Endothelial cell of umbilical vein (primary cell): Measurements from ENCODE around the gene CACNA2D3. TPM values are rescaled to one million over a fixed set of nuclear protein-coding genes. Genes with fewer than 3 reads are reported as not detected.

Experiments
- BruUV-seq: library from RNA; stranded (reverse); fragments of 400-500 nt; replicated peaks from 2 replicates; lab custom pipeline; 2021; lab: Mats Ljungman, UMichigan
- CTCF ChIA-PET: fragments of 300-600, 350-600 bp; sonication (Branson Sonifier 250); formaldehyde crosslinking; loops from one replicate; lab custom pipeline; 2021; ENCODE audit warnings: antibody characterized with exemption, inconsistent platforms; lab: Charles Lee
- POLR2A ChIA-PET: fragments of 300-600, 350-600 bp; sonication (Branson Sonifier 250); formaldehyde crosslinking; loops from one replicate; lab custom pipeline; 2021; ENCODE audit warnings: antibody characterized with exemption, inconsistent platforms; lab: Charles Lee
- DNase-seq: peaks from one replicate; pipeline ENCODE4 v3.0.0-alpha.2; 2011; ENCODE audit warnings: low read depth, low spot score
- FAIRE-seq: peaks from 2 replicates; lab custom pipeline; 2011; peaks lifted over from hg19 to GRCh38; lab: Jason Lieb, UNC
- H2AFZ ChIP-seq: 2 replicates; pipeline ENCODE4 v1.6.0; 2012; ENCODE audit warnings: low read depth, low read length, control low read depth, inconsistent platforms
- H3K27ac ChIP-seq: 2 replicates; pipeline ENCODE4 v1.5.1; 2011; ENCODE audit warnings: low read depth, mild to moderate bottlenecking, control low read depth, low read length, moderate library complexity; ENCODE audit not compliant: insufficient read depth
- H3K27me3 ChIP-seq, 2 experiments: 2 replicates each; pipeline versions ENCODE4 v1.6.0 to v1.6.1; 2011; ENCODE audit warnings: low read length in 2 of 2, mixed read lengths in 1 of 2; ENCODE audit not compliant: control insufficient read depth in 2 of 2, insufficient read depth in 2 of 2
- H3K36me3 ChIP-seq, 2 experiments: 2 replicates in 1 of 2; 3 replicates in 1 of 2; pipeline ENCODE4 v1.5.1; 2011; ENCODE audit warnings: low read length in 2 of 2, mild to moderate bottlenecking in 1 of 2, moderate library complexity in 1 of 2; ENCODE audit not compliant: control insufficient read depth in 2 of 2, insufficient read depth in 2 of 2; ENCODE audit errors: extremely low read depth in 1 of 2
- H3K4me1 ChIP-seq: 3 replicates; pipeline ENCODE4 v1.5.1; 2011; ENCODE audit warnings: mild to moderate bottlenecking, low read length; ENCODE audit not compliant: control insufficient read depth, insufficient read depth; ENCODE audit errors: extremely low read depth
- H3K4me2 ChIP-seq: 2 replicates; pipeline ENCODE4 v1.6.1; 2011; ENCODE audit warnings: low read length, control low read depth, mixed read lengths; ENCODE audit not compliant: insufficient read depth
- H3K4me3 ChIP-seq, 3 experiments: fragments of 200-600 bp in 1 of 3; sonication (generic), shearing (Covaris generic) in 1 of 3; replicated peaks in 1 of 3; 2 replicates each; pipeline ENCODE4 v1.5.1; 2011 to 2016; ENCODE audit warnings: control low read depth in 3 of 3, low read length in 3 of 3, mild to moderate bottlenecking in 2 of 3, inconsistent platforms in 1 of 3, low read depth in 1 of 3, moderate library complexity in 1 of 3; ENCODE audit not compliant: insufficient read depth in 1 of 3
- H3K79me2 ChIP-seq: 2 replicates; pipeline ENCODE4 v1.6.0; 2012; ENCODE audit warnings: low read length, inconsistent platforms; ENCODE audit not compliant: control insufficient read depth, insufficient read depth
- H3K9ac ChIP-seq: replicated peaks from 2 replicates; pipeline ENCODE3; 2011; ENCODE audit warnings: low read length, control low read depth; ENCODE audit not compliant: insufficient read depth; ENCODE audit errors: extremely low read depth
- H3K9me1 ChIP-seq: replicated peaks from 3 replicates; pipeline ENCODE4 v1.6.0; 2011; ENCODE audit warnings: mild to moderate bottlenecking, low read length; ENCODE audit not compliant: control insufficient read depth, insufficient read depth; ENCODE audit errors: extremely low read depth
- H3K9me3 ChIP-seq: replicated peaks from 2 replicates; pipeline ENCODE4 v1.5.1; 2012; ENCODE audit warnings: low read length, inconsistent platforms; ENCODE audit not compliant: control insufficient read depth, insufficient read depth
- H4K20me1 ChIP-seq: replicated peaks from 2 replicates; pipeline ENCODE3; 2011; ENCODE audit warnings: mild to moderate bottlenecking, low read length; ENCODE audit not compliant: control insufficient read depth, insufficient read depth; ENCODE audit errors: extremely low read depth
- CTCF ChIP-seq, 2 donors: IDR thresholded peaks; 1 replicate in 1 of 2; 2 replicates in 1 of 2; pipeline ENCODE4 v1.5.1; 2011; ENCODE audit warnings: low read length in 2 of 2, mild to moderate bottlenecking in 2 of 2, moderate library complexity in 2 of 2, control low read depth in 1 of 2, inconsistent platforms in 1 of 2, low read depth in 1 of 2; ENCODE audit not compliant: insufficient read depth in 1 of 2; ENCODE audit errors: extremely low read depth in 1 of 2
- EZH2 ChIP-seq: IDR thresholded peaks from 2 replicates; pipeline ENCODE4 v1.6.1; 2012; ENCODE audit warnings: borderline replicate concordance, low read depth, mild to moderate bottlenecking, moderate library complexity, low read length, inconsistent platforms; ENCODE audit not compliant: severe bottlenecking
- FOS ChIP-seq: IDR thresholded peaks from 2 replicates; pipeline ENCODE4 v1.6.1; 2011; ENCODE audit warnings: mild to moderate bottlenecking, low read length, moderate library complexity, borderline replicate concordance; ENCODE audit not compliant: insufficient read depth
- GATA2 ChIP-seq: IDR thresholded peaks from 2 replicates; pipeline ENCODE4 v1.7.0; 2011; ENCODE audit warnings: low read depth, mild to moderate bottlenecking, moderate library complexity, mixed read lengths, low read length; ENCODE audit not compliant: insufficient read length, insufficient read depth
- JUN ChIP-seq: IDR thresholded peaks from 2 replicates; pipeline ENCODE4 v1.6.1; 2011; ENCODE audit warnings: borderline replicate concordance, low read depth; ENCODE audit not compliant: insufficient read length, insufficient read depth
- MAX ChIP-seq: IDR thresholded peaks from 2 replicates; pipeline ENCODE4 v1.6.1; 2011; ENCODE audit not compliant: insufficient read depth, insufficient read length
- MYC ChIP-seq: IDR thresholded peaks from one replicate; pipeline ENCODE4 v1.6.1; 2011; ENCODE audit warnings: mild to moderate bottlenecking, low read depth, low read length
- POLR2A ChIP-seq: IDR thresholded peaks from 2 replicates; pipeline ENCODE4 v1.6.1; 2012; ENCODE audit warnings: low read depth, mild to moderate bottlenecking, control low read depth, low read length
- POLR2AphosphoS5 ChIP-seq: IDR thresholded peaks from 2 replicates; pipeline ENCODE4 v1.6.1; 2012; ENCODE audit warnings: low read depth, mild to moderate bottlenecking, control low read depth, low read length, moderate library complexity; ENCODE audit not compliant: insufficient read depth
- dilution Hi-C: fragments of 300-500 bp; cut with MboI; formaldehyde crosslinking; loops from one replicate; pipeline ENCODE4 v1.15.0; 2019; ENCODE audit warnings: low sequenced_read_pairs; ENCODE audit not compliant: extremely low pct_ligation_motif_present
- intact Hi-C: fragments of 100-400 bp; cut with micrococcal nuclease; formaldehyde crosslinking; loops from one replicate; pipeline ENCODE4 v1.10.0; 2022
- polyA plus RNA-seq, 4 experiments: library from polyadenylated mRNA; depleted of rRNA in 3 of 4; stranded (reverse) in 3 of 4; unstranded in 1 of 4; fragments of >200 nt; gene quantifications; 2 replicates each; pipeline versions ENCODE4 v1.2.1 to v1.2.3, GENCODE V29; 2011 to 2012; ENCODE audit warnings: missing spikeins in 1 of 4
- total RNA-seq: library from RNA; stranded (reverse); gene quantifications from 2 replicates; pipeline ENCODE4 v1.2.3, GENCODE V29; 2021

Gene CACNA2D3
- total and polyA plus RNA-seq, 2 donors (not counting 3 experiments of a cell fraction or from before 2014, with no cell fraction given): not detected

GRCh38 chr3:54931182-54931581, 808.8 kb downstream of the CACNA2D3 start:
- no peaks in the 10 kb centered on the region for H3K36me3 ChIP-seq
- DNase-seq: no peak
- H3K79me2 ChIP-seq: no peaks in the 10 kb centered on the region
- intact Hi-C loops (no loop called here), dilution Hi-C loops (no loop called here)
- no peaks in the 10 kb centered on the region for H3K9me3 ChIP-seq
- CTCF ChIA-PET: no interaction called here
- no peaks in the 10 kb centered on the region for H3K9me1 ChIP-seq
- TF ChIP-seq GATA2 (no peak), POLR2AphosphoS5 (no peak), MYC (no peak), POLR2A (no peak), FOS (no peak), JUN (no peak), EZH2 (no peak), CTCF (IDR thresholded peaks at IDR 0.05; ENCODE audit: extremely low read depth in 1 of 2, insufficient read depth in 1 of 2, low read depth in 1 of 2, low read length in 2 of 2) (no peak), MAX (no peak)
- H3K27ac ChIP-seq: no peak overlapping the region
- H3K27me3 ChIP-seq: no peaks in the 10 kb centered on the region
- no TSS peak for BruUV-seq
- no peak overlapping the region for H3K4me3 ChIP-seq
- no peaks in the 10 kb centered on the region for H3K4me1 ChIP-seq
- H3K4me2 ChIP-seq: no peak overlapping the region
- no peak overlapping the region for H2AFZ ChIP-seq
- no peak for FAIRE-seq
- POLR2A ChIA-PET: no interaction called here
- H4K20me1 ChIP-seq: no peaks in the 10 kb centered on the region
- no peak overlapping the region for H3K9ac ChIP-seq
